Upper lobe of left lung (tissue), 6 donors: ENCODE results near the gene ZDHHC14. TPM values are rescaled to one million over a fixed set of nuclear protein-coding genes. Genes with fewer than 3 reads are reported as not detected.

Experiments
- ATAC-seq, 2 donors: fragments of 200-7000 bp; cut with Tn5 transposase; one replicate each; pipeline ENCODE4 v1.9.1; 2022; ENCODE audit warnings: mild to moderate bottlenecking in 2 of 2, moderate library complexity in 2 of 2; ENCODE audit not compliant: low FRiP score in 2 of 2
- DNase-seq, 2 donors: peaks; one replicate each; pipeline ENCODE4 v3.0.0-alpha.2; 2019 to 2020
- H3K27ac ChIP-seq, 4 donors: fragments of 200-600 bp; sonication (generic); one replicate each; pipeline ENCODE4 v1.5.1; 2016 to 2019
- H3K27me3 ChIP-seq, 4 donors: fragments of 200-600 bp; sonication (generic); one replicate each; pipeline ENCODE4 v1.5.1; 2017 to 2019
- H3K36me3 ChIP-seq, 4 donors: fragments of 200-600 bp; sonication (generic); one replicate each; pipeline ENCODE4 v1.5.1; 2016 to 2019
- H3K4me1 ChIP-seq, 4 donors: fragments of 200-600 bp; sonication (generic); one replicate each; pipeline ENCODE4 v1.5.1; 2018 to 2019
- H3K4me3 ChIP-seq, 4 donors: fragments of 200-600 bp; sonication (generic); one replicate each; pipeline ENCODE4 v1.5.1; 2017 to 2019; ENCODE audit warnings: mild to moderate bottlenecking in 2 of 4, moderate library complexity in 1 of 4
- H3K9me3 ChIP-seq, 4 donors: fragments of 200-600 bp; sonication (generic); one replicate each; pipeline ENCODE4 v1.5.1; 2018 to 2019
- EP300 ChIP-seq, 4 donors: sonication (generic); formaldehyde crosslinking; IDR thresholded peaks; one replicate each; pipeline ENCODE4 v1.5.1; 2017; ENCODE audit warnings: antibody characterized with exemption in 4 of 4, control low read depth in 2 of 4
- POLR2A ChIP-seq, 4 donors: fragments of 450-650 bp; IDR thresholded peaks; one replicate each; pipeline ENCODE4 v1.5.1; 2016 to 2017; ENCODE audit warnings: antibody characterized with exemption in 4 of 4, mild to moderate bottlenecking in 2 of 4
- POLR2AphosphoS5 ChIP-seq, 2 donors: sonication (generic); formaldehyde crosslinking; IDR thresholded peaks; one replicate each; pipeline ENCODE4 v1.5.1; 2017; ENCODE audit warnings: antibody characterized with exemption in 2 of 2
- WGBS, 2 donors: methylation state at CpG; one replicate each; pipeline ENCODE4 v1.1.5; 2017 to 2018; 5-methylcytosine and 5-hydroxymethylcytosine counted together
- total RNA-seq, 6 donors: library from RNA; depleted of rRNA in 4 of 6; stranded (reverse); fragments of >200 nt in 4 of 6; gene quantifications; one replicate each; pipeline versions ENCODE4 v1.1.0 to v1.2.1, GENCODE V29; 2016 to 2021
- TF ChIP-seq, protein P1 (sequence below), 6 experiments: fragments of 450-650 bp in 4 of 6; fragments of 200-600 bp in 2 of 6; sonication (generic) in 2 of 6; IDR thresholded peaks; one replicate each; pipeline ENCODE4 v1.5.1; 2016 to 2019; ENCODE audit warnings: antibody characterized with exemption in 6 of 6
- donor health status: DM: no; HTN: no; CAD: no; lungs with moderate emphysema.
- donor health status: DM: no; HTN: yes; CAD: no; lungs with severe emphysema.

ZDHHC14 gene
- total RNA-seq, 6 donors from 2014 or later, result 5.3 to 16.5 (median 9.4) TPM

DNA sequence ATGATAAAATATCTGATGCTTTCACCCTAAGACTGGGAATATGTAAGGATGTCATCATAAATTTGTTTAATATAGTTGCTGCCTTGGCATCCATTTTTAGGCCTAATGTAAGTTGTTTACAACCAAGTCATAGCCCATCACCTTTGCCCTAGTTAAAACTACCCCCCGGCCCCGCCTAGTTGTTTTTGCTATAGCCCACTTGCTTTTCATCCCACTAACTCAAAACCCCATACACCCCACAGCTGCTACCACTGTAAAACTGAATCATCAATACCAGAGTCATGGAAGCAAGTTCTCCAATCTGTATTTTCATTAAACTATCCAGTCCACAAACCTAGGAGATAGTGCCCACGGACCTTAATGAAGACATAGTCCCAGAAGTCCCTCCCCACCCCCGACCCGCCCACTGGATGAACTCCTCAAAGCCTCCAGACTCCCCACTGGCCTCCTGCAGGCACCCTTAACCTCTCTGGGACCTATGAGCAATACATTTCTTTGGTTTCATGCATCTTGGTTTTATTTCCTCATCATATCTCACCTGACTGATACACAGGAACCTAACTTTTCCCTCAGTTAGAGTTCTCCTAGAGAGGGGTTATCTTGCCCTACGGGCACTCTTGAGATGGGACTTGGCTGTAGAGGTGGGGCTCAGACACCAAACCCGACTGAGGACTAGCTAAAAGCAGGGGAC is 12.5 kb upstream of the ZDHHC14 start:
- Histone ChIP-seq H3K9me3 (no peaks in the 10 kb centered on the region), H3K36me3 (no peaks in the 10 kb centered on the region), H3K27ac (no peak overlapping the region), H3K27me3 (no peaks in the 10 kb centered on the region), H3K4me3 (no peak overlapping the region), H3K4me1 (no peaks in the 10 kb centered on the region)
- WGBS, 2 donors, result 84% methylated on average over 7 of the region's 7 CpGs
- ATAC-seq, result no peak
- TF ChIP-seq POLR2AphosphoS5 (IDR thresholded peaks at IDR 0.05), result no peak
- no peak for TF ChIP-seq EP300 (IDR thresholded peaks at IDR 0.05)
- TF ChIP-seq, protein P1, sequence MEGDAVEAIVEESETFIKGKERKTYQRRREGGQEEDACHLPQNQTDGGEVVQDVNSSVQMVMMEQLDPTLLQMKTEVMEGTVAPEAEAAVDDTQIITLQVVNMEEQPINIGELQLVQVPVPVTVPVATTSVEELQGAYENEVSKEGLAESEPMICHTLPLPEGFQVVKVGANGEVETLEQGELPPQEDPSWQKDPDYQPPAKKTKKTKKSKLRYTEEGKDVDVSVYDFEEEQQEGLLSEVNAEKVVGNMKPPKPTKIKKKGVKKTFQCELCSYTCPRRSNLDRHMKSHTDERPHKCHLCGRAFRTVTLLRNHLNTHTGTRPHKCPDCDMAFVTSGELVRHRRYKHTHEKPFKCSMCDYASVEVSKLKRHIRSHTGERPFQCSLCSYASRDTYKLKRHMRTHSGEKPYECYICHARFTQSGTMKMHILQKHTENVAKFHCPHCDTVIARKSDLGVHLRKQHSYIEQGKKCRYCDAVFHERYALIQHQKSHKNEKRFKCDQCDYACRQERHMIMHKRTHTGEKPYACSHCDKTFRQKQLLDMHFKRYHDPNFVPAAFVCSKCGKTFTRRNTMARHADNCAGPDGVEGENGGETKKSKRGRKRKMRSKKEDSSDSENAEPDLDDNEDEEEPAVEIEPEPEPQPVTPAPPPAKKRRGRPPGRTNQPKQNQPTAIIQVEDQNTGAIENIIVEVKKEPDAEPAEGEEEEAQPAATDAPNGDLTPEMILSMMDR (IDR thresholded peaks at IDR 0.05), result no peak
- TF ChIP-seq POLR2A (IDR thresholded peaks at IDR 0.05), result no peak
- DNase-seq, result no peak

DNA sequence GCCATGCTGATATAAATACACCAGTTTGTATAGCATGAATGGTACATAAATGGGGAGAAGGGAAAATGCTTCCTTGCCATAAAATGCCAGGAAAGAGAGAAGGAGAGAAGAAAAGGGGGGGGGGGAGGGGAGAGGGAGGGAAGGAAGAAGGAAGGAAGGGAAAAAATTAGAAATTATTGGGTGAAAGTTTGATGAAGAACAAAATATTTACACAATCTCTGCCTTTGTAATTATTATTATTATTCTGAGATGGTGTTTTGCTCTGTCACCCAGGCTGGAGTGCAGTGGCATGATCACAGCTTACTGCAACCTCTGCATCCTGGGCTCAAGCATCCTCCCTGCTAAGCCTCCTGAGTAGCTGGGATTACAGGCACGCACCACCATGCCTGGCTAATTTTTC is 10.2 kb upstream of the ZDHHC14 start:
- H3K9me3 ChIP-seq, result no peaks in the 10 kb centered on the region
- no peaks in the 10 kb centered on the region for H3K27me3 ChIP-seq
- no peak overlapping the region for H3K4me3 ChIP-seq
- H3K27ac ChIP-seq, result no peak overlapping the region
- ATAC-seq (no peak), DNase-seq (no peak)
- TF ChIP-seq POLR2A (IDR thresholded peaks at IDR 0.05), result no peak
- TF ChIP-seq, protein P1 (IDR thresholded peaks at IDR 0.05), result no peak
- no peak for TF ChIP-seq EP300 (IDR thresholded peaks at IDR 0.05)
- TF ChIP-seq POLR2AphosphoS5 (IDR thresholded peaks at IDR 0.05), result no peak
- WGBS, 2 donors, result 89 to 94% methylated on average over 1 of the region's 1 CpG
- no peaks in the 10 kb centered on the region for H3K36me3 ChIP-seq
- no peaks in the 10 kb centered on the region for H3K4me1 ChIP-seq

DNA sequence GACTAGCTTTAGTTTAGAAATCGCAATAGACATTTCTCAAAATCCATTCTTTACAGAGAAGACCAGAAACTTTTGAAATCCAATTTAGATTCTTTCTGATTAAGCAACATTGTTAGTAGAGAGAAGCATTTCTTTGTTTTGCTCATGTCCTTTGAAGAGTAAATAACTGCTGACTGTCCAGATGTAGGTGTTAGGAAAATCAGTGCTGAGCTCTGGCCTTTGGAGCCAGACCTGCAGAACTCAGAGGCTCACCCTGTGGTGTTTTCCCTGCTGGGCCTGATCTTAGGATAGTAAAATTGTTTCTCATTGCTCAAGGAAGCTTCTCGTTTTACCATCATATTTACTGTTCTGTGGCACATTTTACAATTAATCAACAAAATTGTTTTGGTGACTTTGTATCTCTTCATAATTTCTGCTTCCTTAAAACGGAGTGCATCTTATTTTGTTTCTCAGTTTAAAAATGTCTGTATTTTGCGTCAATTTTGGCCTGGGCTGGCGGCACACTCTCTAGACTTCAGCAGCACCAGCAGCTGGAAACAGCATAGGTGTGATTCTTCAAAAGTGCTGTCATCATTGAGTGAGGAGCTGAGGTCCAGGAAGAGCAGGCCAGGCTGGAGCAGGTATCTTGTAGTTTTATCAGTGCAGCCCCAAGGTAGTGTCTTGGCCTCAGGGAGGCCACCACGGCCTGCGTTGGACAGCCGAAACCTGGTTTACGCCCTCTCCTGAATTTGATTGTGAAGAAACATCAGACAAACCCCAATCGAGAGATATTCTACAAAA is 8.3 kb upstream of the ZDHHC14 start:
- no peaks in the 10 kb centered on the region for H3K9me3 ChIP-seq
- H3K4me3 ChIP-seq, result no peak overlapping the region
- ATAC-seq (no peak), DNase-seq (no peak)
- WGBS, 2 donors, result 91 to 93% methylated on average over 10 of the region's 10 CpGs
- H3K27ac ChIP-seq, result no peak overlapping the region
- H3K4me1 ChIP-seq, result no peaks in the 10 kb centered on the region
- TF ChIP-seq POLR2AphosphoS5 (IDR thresholded peaks at IDR 0.05) (no peak), EP300 (IDR thresholded peaks at IDR 0.05) (no peak), POLR2A (IDR thresholded peaks at IDR 0.05) (no peak)
- TF ChIP-seq, protein P1 (IDR thresholded peaks at IDR 0.05), result no peak
- H3K27me3 ChIP-seq, result no peaks in the 10 kb centered on the region
- no peaks in the 10 kb centered on the region for H3K36me3 ChIP-seq

DNA sequence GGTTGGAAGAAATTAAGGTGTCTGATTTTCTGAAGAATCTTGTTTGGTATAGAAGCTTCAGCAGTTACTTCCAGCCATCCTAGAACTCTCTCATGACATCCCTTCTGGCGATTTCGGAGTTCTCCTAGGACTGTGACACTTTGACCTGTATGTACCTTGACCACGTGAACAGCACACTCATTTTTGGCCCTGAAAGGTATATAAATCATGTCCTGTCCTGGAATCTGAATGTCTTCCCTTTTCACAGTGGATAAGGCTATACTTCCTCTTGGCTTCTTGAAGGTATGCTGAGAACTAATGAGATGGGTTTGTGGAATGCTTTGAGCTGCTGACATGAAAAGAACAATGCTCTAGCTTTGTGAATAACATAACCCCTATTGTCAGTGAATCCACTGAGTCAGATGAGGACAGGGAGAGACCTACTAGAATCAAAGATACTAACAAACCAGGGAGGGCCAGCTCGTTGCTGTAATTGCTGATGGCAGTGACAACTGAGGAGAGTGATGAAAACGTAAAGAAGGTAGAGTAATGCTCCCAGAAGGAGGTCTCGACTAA is 6.0 kb upstream of the ZDHHC14 start:
- DNase-seq (no peak), ATAC-seq (no peak)
- Histone ChIP-seq H3K36me3 (no peaks in the 10 kb centered on the region), H3K4me3 (no peak overlapping the region), H3K4me1 (peaks cover 0 to 5% (median 4%) of the 10 kb centered on the region in 4 donors), H3K27ac (no peak overlapping the region), H3K9me3 (no peaks in the 10 kb centered on the region), H3K27me3 (no peaks in the 10 kb centered on the region)
- TF ChIP-seq POLR2A (IDR thresholded peaks at IDR 0.05), result no peak
- TF ChIP-seq POLR2AphosphoS5 (IDR thresholded peaks at IDR 0.05), result no peak
- TF ChIP-seq, protein P1 (IDR thresholded peaks at IDR 0.05), result no peak
- no peak for TF ChIP-seq EP300 (IDR thresholded peaks at IDR 0.05)
- WGBS, 2 donors, result 64 to 82% methylated on average over 6 of the region's 6 CpGs
